Measurements from ENCODE around the gene GNAI2. TPM values are rescaled to one million over a fixed set of nuclear protein-coding genes. Genes with fewer than 3 reads are reported as not detected.
"Not testable (repeated sequence)": the region's sequence is repeated elsewhere in the genome, so short reads cannot be mapped to it uniquely, and the experiment has no call there.

GNAI2 gene
- total RNA-seq, 1 experiment from 2014 or later = 214 TPM

DNA sequence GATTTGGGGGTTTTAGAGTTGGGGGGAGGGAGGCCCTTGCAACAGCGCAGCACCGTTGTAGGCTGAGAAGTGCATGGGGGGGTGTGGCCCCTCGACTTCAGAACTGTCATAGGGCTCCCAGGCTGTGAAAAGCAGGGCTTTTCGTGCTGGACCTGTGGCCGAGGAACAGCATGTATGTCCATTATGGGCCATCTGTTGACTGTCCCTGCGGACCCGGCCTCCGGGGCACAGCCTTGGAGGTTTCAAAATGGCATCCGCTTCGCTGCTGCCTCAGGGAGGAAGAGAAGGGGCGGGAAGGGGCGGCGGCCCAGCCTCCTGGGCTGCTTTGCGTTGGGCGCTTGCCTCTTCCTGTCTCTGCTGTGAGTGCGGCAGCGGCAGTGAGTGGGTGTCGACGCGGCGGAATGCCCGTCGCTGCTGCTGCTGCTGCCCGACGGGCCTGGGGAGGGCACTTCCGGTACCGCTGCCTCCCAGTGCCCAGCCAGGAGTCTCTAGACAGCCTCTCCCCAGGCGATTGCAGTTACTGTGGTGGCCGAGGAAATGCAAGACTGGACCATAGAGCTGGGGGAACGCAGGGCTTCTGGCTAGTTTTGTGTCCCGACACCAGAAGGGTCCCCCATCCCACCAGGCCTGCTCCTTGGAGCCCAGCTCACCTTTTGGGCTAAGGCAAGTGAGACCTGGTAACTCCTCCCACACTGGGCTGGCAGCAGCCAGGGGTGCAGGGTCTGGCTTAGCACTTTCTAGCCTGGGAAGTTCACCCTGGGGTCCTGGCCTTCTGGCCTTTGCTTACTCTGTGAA is 1.9 kb downstream of the GNAI2 start:
- Histone ChIP-seq H3K27ac (peak overlapping the region; percentile 27), H3K4me1 (replicated peaks) (peaks cover 36% of the 10 kb centered on the region), H3K36me3 (peaks cover 52% of the 10 kb centered on the region), H3K27me3 (replicated peaks) (no peaks in the 10 kb centered on the region), H3K4me3 (peak overlapping the region; percentile 77), H3K9me3 (replicated peaks) (no peaks in the 10 kb centered on the region)
- DNase-seq (ENCODE audit: low read depth in 1 of 2, low spot score in 2 of 2) = peak; percentile 80 to 86

DNA sequence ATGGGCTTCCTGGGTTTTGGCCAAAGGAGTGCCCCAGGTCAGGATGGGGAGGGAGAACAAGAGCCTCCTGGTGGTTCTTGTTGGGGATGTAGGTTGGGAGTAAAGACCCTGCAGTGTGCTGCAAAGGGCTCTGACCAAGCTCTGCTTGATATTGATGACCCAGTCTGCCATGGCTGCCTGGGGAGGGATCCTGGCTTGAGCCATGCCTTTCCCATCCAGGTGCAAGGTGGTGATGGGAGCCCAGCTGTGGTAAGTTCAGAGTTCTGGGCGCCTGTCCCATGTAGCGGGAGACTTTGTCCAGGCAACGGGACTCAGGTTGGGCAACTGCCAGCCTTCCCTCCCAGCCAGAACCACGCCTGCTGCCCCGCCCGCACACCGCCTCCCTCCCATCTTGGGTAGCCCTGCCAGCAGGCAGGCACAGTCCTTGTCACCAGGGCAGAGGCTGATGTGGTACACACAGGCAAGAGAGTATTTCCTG is 2.6 kb downstream of the GNAI2 start:
- peaks cover 56% of the 10 kb centered on the region for H3K36me3 ChIP-seq
- no peaks in the 10 kb centered on the region for H3K9me3 ChIP-seq (replicated peaks)
- no peaks in the 10 kb centered on the region for H3K27me3 ChIP-seq (replicated peaks)
- no peak for DNase-seq (ENCODE audit: low read depth in 1 of 2, low spot score in 2 of 2)
- peak overlapping the region; percentile 77 for H3K4me3 ChIP-seq
- peak overlapping the region; percentile 27 for H3K27ac ChIP-seq
- peaks cover 43% of the 10 kb centered on the region for H3K4me1 ChIP-seq (replicated peaks)

DNA sequence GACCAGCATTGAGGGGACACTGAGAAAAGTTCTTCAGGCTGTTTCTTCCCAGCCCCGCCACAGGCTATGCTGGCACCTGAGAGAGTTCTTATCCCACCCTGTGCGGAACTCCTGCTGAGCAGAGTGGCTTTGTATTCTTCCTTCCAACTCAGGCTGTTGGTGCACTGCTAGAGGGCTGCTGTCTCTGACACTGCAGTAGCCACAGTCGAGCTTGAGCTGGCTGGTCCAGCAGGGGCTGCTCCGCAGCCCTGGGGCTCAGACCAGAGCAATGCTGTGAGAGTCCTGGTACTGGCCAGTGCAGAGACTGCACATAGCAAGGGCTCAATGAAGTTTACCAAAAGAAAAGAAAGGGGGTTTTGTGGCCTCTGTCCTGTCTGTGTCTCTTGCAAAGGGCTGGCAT is 3.6 kb downstream of the GNAI2 start:
- H3K27ac ChIP-seq = no peak overlapping the region
- DNase-seq (ENCODE audit: low read depth in 1 of 2, low spot score in 2 of 2) = no peak
- peaks cover 45% of the 10 kb centered on the region for H3K4me1 ChIP-seq (replicated peaks)

DNA sequence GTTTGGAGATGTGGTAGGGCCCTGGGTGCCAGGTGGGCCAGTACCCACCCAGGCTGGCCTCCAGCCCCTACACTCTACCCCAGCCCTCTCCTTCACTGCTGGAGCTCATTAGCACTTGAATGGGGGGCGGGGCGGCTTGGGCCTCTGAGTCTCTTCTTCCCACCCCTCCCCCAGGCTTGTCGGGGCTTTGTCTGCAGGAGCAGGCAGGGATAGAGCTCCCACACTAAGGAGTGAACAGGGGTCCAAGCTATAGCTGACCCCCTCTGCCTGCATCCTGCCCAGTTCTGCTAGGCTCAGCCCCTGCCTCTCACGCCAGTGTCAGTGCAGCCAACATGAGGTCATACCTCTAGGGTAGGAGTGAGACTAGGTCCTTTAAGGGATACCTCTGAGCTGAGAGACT is 5.2 kb downstream of the GNAI2 start:
- no peaks in the 10 kb centered on the region for H3K9me3 ChIP-seq (replicated peaks)
- no peak overlapping the region for H3K27ac ChIP-seq
- H3K4me1 ChIP-seq (replicated peaks) = peaks cover 51% of the 10 kb centered on the region
- DNase-seq (ENCODE audit: low read depth in 1 of 2, low spot score in 2 of 2) = no peak
- H3K4me3 ChIP-seq = no peak overlapping the region
- no peaks in the 10 kb centered on the region for H3K27me3 ChIP-seq (replicated peaks)
- peaks cover 70% of the 10 kb centered on the region for H3K36me3 ChIP-seq

More for the DNA sequence above, 3.6 kb downstream of the GNAI2 start:
- Histone ChIP-seq H3K27me3 (replicated peaks) (no peaks in the 10 kb centered on the region), H3K9me3 (replicated peaks) (no peaks in the 10 kb centered on the region), H3K36me3 (peaks cover 65% of the 10 kb centered on the region), H3K4me3 (no peak overlapping the region)

DNA sequence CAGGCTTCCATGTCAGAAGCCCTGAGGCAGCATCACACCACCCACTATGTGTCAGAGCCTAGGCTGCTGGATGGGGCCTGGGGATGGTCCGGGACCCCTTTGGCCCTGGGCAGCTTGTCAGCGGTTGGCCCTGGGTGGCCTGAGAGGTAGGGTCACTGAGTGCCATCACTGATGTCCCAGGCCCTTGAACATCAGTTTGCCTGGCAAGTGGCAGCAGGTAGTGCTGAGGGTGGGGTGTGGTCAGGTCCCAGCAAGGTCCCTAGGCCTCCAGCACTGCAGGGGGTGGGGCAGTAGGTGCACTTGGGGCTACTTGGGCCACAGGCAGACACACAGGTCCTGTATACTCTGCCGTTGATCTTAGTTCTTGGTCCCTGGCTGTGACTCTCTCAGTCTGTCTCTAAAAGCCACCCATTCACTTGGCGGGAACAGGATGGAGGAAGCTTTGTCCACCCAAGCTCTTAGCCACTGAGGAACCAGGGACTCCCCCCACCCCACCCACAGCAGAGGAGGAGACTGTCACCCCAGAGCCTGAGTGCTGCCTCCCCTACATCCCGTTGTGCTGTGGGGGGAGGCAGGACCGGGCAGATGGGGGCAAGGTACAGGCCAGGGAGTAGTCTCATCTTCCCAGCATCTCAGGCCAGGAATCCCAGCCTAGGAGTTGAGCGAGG is 5.8 kb downstream of the GNAI2 start:
- no peak overlapping the region for H3K27ac ChIP-seq
- H3K36me3 ChIP-seq = peaks cover 66% of the 10 kb centered on the region
- H3K27me3 ChIP-seq (replicated peaks) = no peaks in the 10 kb centered on the region
- H3K9me3 ChIP-seq (replicated peaks) = no peaks in the 10 kb centered on the region
- no peak overlapping the region for H3K4me3 ChIP-seq
- H3K4me1 ChIP-seq (replicated peaks) = peaks cover 58% of the 10 kb centered on the region
- no peak for DNase-seq (ENCODE audit: low read depth in 1 of 2, low spot score in 2 of 2)

DNA sequence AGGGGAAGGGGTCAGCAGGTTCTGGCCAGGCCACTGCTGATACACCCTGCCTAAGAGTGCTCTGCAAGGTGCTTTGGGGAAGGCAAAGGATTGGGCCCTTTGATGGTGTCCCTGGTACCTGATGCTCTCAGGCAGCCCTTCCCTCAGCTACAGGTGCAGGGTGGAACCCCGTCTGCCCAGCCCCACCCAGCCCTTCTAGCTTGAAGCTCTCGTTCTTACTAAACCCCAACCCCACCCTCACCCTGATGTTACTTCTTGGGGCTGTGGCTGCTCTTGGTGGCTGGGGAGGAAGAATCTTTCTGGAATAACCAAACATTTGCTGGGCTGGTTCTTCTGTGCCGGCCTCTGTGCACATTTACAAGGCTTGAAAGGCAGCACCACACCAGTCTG is 6.4 kb downstream of the GNAI2 start:
- H3K4me3 ChIP-seq = no peak overlapping the region
- peaks cover 60% of the 10 kb centered on the region for H3K4me1 ChIP-seq (replicated peaks)
- no peaks in the 10 kb centered on the region for H3K9me3 ChIP-seq (replicated peaks)
- no peaks in the 10 kb centered on the region for H3K27me3 ChIP-seq (replicated peaks)
- no peak for DNase-seq (ENCODE audit: low read depth in 1 of 2, low spot score in 2 of 2)
- peak overlapping the region; percentile 75 for H3K27ac ChIP-seq
- H3K36me3 ChIP-seq = peaks cover 66% of the 10 kb centered on the region

DNA sequence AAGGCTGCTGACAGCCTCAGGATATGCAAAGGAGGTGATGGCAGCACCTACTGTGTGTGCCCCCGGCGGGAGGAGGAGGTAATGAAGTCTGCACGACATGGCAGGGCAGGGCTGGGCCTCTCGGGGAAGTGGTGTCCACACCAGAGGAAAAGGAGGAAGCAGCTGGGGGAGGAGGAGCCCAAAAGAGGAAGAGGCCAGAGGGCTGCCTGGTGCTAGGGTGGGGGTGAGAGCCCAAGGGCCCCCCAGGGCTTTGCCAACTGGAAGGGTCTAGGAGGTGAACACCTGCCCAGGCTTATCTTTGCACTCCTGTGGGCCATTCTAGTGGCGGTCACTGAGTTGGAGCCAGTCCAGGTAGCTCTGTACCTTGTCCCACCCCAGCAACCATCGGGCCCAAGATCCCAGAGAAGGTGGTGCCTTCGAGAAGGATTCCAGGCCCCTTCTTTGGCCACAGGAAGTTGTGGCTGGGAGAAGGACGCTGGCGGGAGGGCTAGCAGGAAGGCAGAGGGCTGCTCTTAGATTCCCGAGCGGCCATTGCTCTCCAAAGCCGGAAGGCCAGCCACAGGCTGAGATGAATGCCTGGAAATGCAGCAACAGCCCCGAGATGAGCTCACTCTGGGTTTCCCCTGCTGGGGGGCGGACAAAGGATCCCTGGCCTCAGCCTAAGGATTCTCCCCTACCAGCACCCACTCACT is 7.0 kb downstream of the GNAI2 start:
- no peaks in the 10 kb centered on the region for H3K9me3 ChIP-seq (replicated peaks)
- no peaks in the 10 kb centered on the region for H3K27me3 ChIP-seq (replicated peaks)
- H3K27ac ChIP-seq = peak overlapping the region; percentile 75
- H3K36me3 ChIP-seq = peaks cover 68% of the 10 kb centered on the region
- no peak overlapping the region for H3K4me3 ChIP-seq
- H3K4me1 ChIP-seq (replicated peaks) = peaks cover 63% of the 10 kb centered on the region
- peak; percentile 54 to 75 for DNase-seq (ENCODE audit: low read depth in 1 of 2, low spot score in 2 of 2)

DNA sequence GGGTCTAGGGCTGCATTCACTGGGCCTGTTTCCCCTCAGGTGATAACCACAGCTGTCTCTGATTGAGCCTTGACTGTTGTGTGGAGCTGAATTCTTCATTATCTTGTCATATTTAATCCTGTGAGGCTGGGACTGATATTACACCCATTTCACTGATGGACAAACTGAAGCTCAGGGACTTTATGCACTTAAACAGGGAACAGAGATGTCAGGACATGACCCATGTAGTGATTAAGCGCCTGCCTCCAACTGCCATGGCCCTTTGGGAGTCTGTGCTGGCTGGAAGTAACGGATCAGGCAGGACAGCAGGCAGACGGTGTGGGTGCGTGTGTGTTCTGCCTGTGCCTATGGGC is 7.5 kb downstream of the GNAI2 start:
- peaks cover 67% of the 10 kb centered on the region for H3K36me3 ChIP-seq
- H3K4me1 ChIP-seq (replicated peaks) = peaks cover 63% of the 10 kb centered on the region
- no peaks in the 10 kb centered on the region for H3K27me3 ChIP-seq (replicated peaks)
- H3K4me3 ChIP-seq = no peak overlapping the region
- H3K27ac ChIP-seq = peak overlapping the region; percentile 75
- H3K9me3 ChIP-seq (replicated peaks) = no peaks in the 10 kb centered on the region
- DNase-seq (ENCODE audit: low read depth in 1 of 2, low spot score in 2 of 2) = no peak

DNA sequence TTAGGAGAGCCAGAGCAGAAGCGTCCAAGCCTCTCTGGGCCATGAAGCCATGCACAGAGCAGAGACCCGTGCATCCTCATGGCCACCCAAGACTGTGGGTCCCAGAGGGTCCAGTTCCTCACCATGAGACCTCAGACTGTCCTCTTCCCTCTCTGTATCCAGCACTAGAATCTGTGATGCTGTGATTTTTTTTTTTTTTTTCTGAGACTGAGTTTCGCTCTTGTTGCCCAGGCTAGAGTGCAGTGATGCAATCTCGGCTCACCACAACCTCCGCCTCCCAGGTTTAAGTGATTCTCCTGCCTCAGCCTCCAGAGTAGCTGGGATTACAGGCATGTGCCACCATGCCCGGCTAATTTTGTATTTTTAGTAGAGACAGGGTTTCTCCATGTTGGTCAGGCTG is 8.8 kb downstream of the GNAI2 start:
- Histone ChIP-seq H3K4me1 (replicated peaks) (peaks cover 65% of the 10 kb centered on the region), H3K36me3 (peaks cover 67% of the 10 kb centered on the region)
- H3K4me3 ChIP-seq; H3K27me3 ChIP-seq (replicated peaks); DNase-seq (ENCODE audit: low read depth in 1 of 2, low spot score in 2 of 2); H3K27ac ChIP-seq; H3K9me3 ChIP-seq (replicated peaks): not testable (repeated sequence)

DNA sequence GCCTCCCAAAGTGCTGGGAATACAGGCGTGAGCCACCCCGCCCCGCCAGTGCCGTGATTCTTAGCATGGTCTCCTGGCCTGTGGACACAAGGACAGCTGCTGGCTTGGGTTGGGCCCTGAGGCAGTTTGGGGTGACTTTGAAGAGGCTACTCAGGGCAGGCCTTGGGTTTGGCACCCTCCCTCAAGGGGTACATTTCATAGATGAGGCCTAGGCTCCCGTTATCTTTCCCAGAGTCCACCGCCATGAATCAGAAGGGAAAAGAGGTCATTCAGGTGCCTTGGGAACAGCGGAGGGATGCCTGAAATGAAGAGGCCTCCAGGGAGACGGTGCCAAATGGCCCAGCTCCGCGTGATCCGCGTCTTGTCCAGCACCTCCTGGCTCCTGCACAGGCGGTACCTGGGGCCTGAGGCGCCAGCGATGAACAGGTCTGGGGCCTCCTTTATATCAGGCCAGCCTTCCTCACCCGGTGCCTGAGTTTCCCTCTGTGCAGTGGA is 9.3 kb downstream of the GNAI2 start:
- Histone ChIP-seq H3K27me3 (replicated peaks) (no peaks in the 10 kb centered on the region), H3K4me1 (replicated peaks) (peaks cover 65% of the 10 kb centered on the region), H3K36me3 (peaks cover 67% of the 10 kb centered on the region), H3K27ac (peak overlapping the region; percentile 71), H3K9me3 (replicated peaks) (no peaks in the 10 kb centered on the region), H3K4me3 (no peak overlapping the region)
- no peak for DNase-seq (ENCODE audit: low read depth in 1 of 2, low spot score in 2 of 2)

DNA sequence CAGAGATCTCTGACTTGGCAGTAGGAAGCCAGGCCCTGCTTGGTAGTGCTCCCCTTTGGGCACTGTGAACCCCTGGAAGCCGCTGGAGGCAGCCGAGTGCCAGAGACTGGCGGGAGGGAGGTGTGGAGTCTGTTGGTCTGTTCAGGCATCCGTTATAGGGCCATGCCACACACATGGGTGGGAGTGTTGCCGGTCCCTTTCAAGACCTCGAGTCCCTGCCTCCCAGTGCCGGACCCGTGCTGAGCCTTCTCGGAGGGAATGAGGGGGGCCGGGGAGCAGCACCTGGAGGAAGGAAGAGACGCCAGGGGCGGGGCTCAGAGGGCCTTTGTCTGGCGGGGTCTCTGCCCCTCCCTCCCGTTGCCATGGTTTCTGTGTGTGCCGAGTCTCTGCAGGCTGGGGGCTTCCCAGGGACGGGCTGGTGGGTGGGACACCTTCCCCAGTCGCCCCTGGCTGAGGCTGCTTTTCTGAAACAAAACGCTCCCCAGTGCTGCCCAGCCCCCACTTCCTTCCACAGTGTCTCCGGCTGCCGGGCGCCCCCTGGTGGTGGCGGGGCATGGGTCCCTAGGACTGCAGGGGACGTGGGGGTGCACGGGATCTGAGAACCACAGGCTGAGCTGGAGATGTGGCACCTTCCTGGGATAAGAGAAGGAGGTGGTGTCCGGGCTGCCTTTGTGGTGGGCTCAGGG is 10.0 kb downstream of the GNAI2 start:
- peaks cover 65% of the 10 kb centered on the region for H3K4me1 ChIP-seq (replicated peaks)
- DNase-seq (ENCODE audit: low read depth in 1 of 2, low spot score in 2 of 2) = peak; percentile 89 to 91

DNA sequence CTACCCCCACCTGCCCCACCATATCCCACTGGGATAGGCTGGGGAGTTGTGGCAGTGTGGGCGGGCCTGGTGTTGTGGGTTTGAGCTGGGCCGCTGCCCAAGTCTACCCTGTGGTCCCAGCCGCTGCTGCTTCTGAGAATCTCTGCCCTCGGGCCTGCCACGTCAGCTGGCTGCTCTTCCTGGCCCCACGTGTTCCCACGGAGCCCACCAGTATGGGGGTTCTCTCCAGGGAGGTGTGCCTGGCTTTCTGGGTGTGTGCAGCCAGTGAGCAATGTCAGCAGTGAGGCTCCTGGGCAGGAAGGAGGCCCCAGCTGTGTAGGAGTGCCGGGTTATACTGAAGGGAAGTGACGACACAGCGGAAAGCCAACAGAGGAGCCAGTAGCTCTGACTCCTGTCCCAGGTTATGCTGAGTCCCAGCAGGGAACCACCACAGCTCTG is 10.5 kb downstream of the GNAI2 start:
- H3K9me3 ChIP-seq (replicated peaks) = no peaks in the 10 kb centered on the region
- peaks cover 71% of the 10 kb centered on the region for H3K4me1 ChIP-seq (replicated peaks)
- H3K4me3 ChIP-seq = no peak overlapping the region

More for the DNA sequence above, 10.0 kb downstream of the GNAI2 start:
- peak overlapping the region; percentile 20 for H3K4me3 ChIP-seq
- H3K36me3 ChIP-seq = peaks cover 71% of the 10 kb centered on the region
- peak overlapping the region; percentile 71 for H3K27ac ChIP-seq
- no peaks in the 10 kb centered on the region for H3K9me3 ChIP-seq (replicated peaks)
- H3K27me3 ChIP-seq (replicated peaks) = no peaks in the 10 kb centered on the region

DNA sequence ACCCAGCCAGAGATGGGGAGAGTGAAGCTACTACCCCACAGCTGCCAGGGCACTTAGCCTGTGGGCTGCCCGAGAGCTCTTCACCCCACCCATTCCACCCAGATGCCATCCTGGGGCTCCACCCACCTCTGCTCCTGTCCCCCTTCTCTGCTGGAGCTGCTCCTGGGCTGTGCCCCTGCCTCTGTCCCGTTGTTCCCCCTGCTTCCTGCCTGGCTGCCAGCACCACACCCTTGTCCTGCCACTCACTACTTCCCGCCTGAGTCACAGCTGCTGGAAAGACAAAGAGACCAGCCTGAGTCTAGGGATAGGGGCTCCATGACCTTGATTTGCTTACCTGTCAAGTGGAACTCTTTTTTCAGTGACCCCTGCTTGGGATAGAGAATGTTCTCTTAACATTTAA is 12.4 kb downstream of the GNAI2 start:
- Histone ChIP-seq H3K9me3 (replicated peaks) (no peaks in the 10 kb centered on the region), H3K4me3 (no peak overlapping the region), H3K27me3 (replicated peaks) (no peaks in the 10 kb centered on the region), H3K27ac (peak overlapping the region; percentile 36), H3K36me3 (peaks cover 81% of the 10 kb centered on the region), H3K4me1 (replicated peaks) (peaks cover 55% of the 10 kb centered on the region)
- DNase-seq (ENCODE audit: low read depth in 1 of 2, low spot score in 2 of 2) = no peak

More for the DNA sequence above, 10.5 kb downstream of the GNAI2 start:
- Histone ChIP-seq H3K36me3 (peaks cover 74% of the 10 kb centered on the region), H3K27me3 (replicated peaks) (no peaks in the 10 kb centered on the region), H3K27ac (peak overlapping the region; percentile 71)
- DNase-seq (ENCODE audit: low read depth in 1 of 2, low spot score in 2 of 2) = peak; percentile 85 to 91

Data from SJSA1 (cell line).